ENCODE results near the gene EEA1.
A peak's percentile ranks its signal among the peaks of the same experiment; 100 is the strongest.

EEA1 gene

GRCh38 chr12:92928421-92928961 lies 604 bp downstream of the EEA1 start:
- no peak for DNase-seq (ENCODE audit: low spot score)
- TF ChIP-seq, protein P1, sequence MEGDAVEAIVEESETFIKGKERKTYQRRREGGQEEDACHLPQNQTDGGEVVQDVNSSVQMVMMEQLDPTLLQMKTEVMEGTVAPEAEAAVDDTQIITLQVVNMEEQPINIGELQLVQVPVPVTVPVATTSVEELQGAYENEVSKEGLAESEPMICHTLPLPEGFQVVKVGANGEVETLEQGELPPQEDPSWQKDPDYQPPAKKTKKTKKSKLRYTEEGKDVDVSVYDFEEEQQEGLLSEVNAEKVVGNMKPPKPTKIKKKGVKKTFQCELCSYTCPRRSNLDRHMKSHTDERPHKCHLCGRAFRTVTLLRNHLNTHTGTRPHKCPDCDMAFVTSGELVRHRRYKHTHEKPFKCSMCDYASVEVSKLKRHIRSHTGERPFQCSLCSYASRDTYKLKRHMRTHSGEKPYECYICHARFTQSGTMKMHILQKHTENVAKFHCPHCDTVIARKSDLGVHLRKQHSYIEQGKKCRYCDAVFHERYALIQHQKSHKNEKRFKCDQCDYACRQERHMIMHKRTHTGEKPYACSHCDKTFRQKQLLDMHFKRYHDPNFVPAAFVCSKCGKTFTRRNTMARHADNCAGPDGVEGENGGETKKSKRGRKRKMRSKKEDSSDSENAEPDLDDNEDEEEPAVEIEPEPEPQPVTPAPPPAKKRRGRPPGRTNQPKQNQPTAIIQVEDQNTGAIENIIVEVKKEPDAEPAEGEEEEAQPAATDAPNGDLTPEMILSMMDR (IDR thresholded peaks at IDR 0.05; ENCODE audit: extremely low read depth, insufficient read depth, missing control alignments): no peak
- in situ Hi-C loops (cut with MboI; ENCODE audit: low pct_unique_long_range_greater_than_20kb, low sequenced_read_pairs, unreplicated experiment): no loop called here

- TF ChIP-seq, protein P1 (IDR thresholded peaks at IDR 0.05; ENCODE audit: extremely low read depth, insufficient read depth, missing control alignments): no peak
- DNase-seq (ENCODE audit: low spot score): peak; percentile 45
- in situ Hi-C loops (cut with MboI; ENCODE audit: low pct_unique_long_range_greater_than_20kb, low sequenced_read_pairs, unreplicated experiment): no loop called here
Observed at GRCh38 chr12:92927436-92928281, 1.4 kb downstream of the EEA1 start.

- peak; percentile 62 for DNase-seq (ENCODE audit: low spot score)
- TF ChIP-seq, protein P1 (IDR thresholded peaks at IDR 0.05; ENCODE audit: extremely low read depth, insufficient read depth, missing control alignments): no peak
- in situ Hi-C loops (cut with MboI; ENCODE audit: low pct_unique_long_range_greater_than_20kb, low sequenced_read_pairs, unreplicated experiment): no loop called here
Observed at GRCh38 chr12:92927055-92927435, 2.0 kb downstream of the EEA1 start.

GRCh38 chr12:92926549-92926948 lies 2.5 kb downstream of the EEA1 start:
- no peak for DNase-seq (ENCODE audit: low spot score)
- in situ Hi-C loops (cut with MboI; ENCODE audit: low pct_unique_long_range_greater_than_20kb, low sequenced_read_pairs, unreplicated experiment): no loop called here
- TF ChIP-seq, protein P1 (IDR thresholded peaks at IDR 0.05; ENCODE audit: extremely low read depth, insufficient read depth, missing control alignments): no peak

DNA sequence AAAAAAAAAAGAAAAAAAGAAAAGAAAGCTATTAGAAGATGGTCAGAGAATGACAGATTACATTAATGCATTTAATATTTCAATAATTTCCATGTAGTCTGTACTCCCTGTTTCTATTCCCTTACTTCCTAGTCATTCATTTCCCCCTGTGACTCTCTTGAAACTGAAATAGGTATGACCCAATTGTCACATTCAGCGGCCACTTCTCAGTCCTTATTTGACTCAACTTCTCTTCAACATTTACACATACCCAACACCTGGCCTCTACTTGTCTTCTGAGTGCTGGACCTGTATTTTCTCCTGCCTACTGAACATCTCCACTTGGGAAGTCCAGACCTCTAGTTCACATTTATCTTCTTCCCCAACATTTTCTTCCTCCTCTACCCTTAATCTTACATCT lies 7.2 kb downstream of the EEA1 start:
- in situ Hi-C loops (cut with MboI; ENCODE audit: low pct_unique_long_range_greater_than_20kb, low sequenced_read_pairs, unreplicated experiment): no loop called here
- peak; percentile 49 for DNase-seq (ENCODE audit: low spot score)
- TF ChIP-seq, protein P1 (IDR thresholded peaks at IDR 0.05; ENCODE audit: extremely low read depth, insufficient read depth, missing control alignments): no peak

DNA sequence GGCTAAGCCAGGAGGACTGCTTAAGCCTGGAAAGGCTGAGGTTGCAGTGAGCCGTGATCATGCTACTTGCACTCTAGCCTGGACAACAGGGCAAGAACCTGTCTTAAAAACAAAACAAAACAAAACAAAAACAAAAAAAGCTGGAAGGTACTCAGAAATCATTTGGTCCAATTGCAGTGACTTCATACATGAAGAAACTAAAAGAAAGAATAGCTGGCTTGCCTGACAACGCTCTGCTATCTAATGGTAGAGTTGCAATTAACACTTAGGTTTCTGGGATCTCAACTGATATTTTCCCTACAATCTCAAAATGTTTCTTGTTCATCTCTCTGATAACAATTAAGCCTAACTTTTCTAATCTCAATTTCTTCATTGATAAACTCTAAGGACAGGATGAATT lies 13.7 kb downstream of the EEA1 start:
- TF ChIP-seq, protein P1 (IDR thresholded peaks at IDR 0.05; ENCODE audit: extremely low read depth, insufficient read depth, missing control alignments): no peak
- no peak for DNase-seq (ENCODE audit: low spot score)
- in situ Hi-C loops (cut with MboI; ENCODE audit: low pct_unique_long_range_greater_than_20kb, low sequenced_read_pairs, unreplicated experiment): no loop called here
